Ectodermal cell (in vitro differentiated cells): ENCODE results near the gene TTC27.
"Not testable (repeated sequence)": the region's sequence is repeated elsewhere in the genome, so short reads cannot be mapped to it uniquely, and the experiment has no call there.

Experiments used
- H3K27ac ChIP-seq: 2 replicates; pipeline ENCODE4 v1.7.0; 2013; ENCODE audit warnings: mild to moderate bottlenecking, low read depth, low read length; ENCODE audit not compliant: insufficient read depth, poor library complexity, severe bottlenecking
- H3K27me3 ChIP-seq: 2 replicates; pipeline ENCODE4 v1.7.0; 2013; ENCODE audit warnings: mild to moderate bottlenecking, low read length; ENCODE audit not compliant: insufficient read depth, control insufficient read depth, poor library complexity, severe bottlenecking
- H3K36me3 ChIP-seq: one replicate; pipeline ENCODE4 v1.7.0; 2013; ENCODE audit warnings: low read length; ENCODE audit not compliant: control insufficient read depth, insufficient read depth
- H3K4me1 ChIP-seq: one replicate; pipeline ENCODE4 v1.7.0; 2013; ENCODE audit warnings: low read length; ENCODE audit not compliant: control insufficient read depth, insufficient read depth
- H3K4me3 ChIP-seq: 2 replicates; pipeline ENCODE4 v1.7.0; 2013; ENCODE audit warnings: low read depth, low read length, control low read depth; ENCODE audit not compliant: insufficient read depth
- H3K9me3 ChIP-seq: 2 replicates; pipeline ENCODE4 v1.7.0; 2013; ENCODE audit warnings: mild to moderate bottlenecking, low read length, moderate library complexity; ENCODE audit not compliant: control insufficient read depth
- WGBS, 2 experiments: methylation state at CpG; one replicate each; pipeline ENCODE4 v1.1.7; 2013; ENCODE audit warnings: missing lambda C conversion rate in 2 of 2; 5-methylcytosine and 5-hydroxymethylcytosine counted together

TTC27 gene

GRCh38 chr2:32624812-32625211 lies 3.0 kb upstream of the TTC27 start:
- Histone ChIP-seq H3K4me3 (no peak overlapping the region), H3K27ac (no peak overlapping the region), H3K36me3 (no peaks in the 10 kb centered on the region), H3K4me1 (no peaks in the 10 kb centered on the region), H3K9me3 (no peaks in the 10 kb centered on the region), H3K27me3 (peaks cover 4% of the 10 kb centered on the region)
- 93 to 100% methylated on average over 1 to 2 of the region's 3 CpGs for WGBS, 2 experiments

- no peaks in the 10 kb centered on the region for H3K4me1 ChIP-seq
- H3K27ac ChIP-seq = no peak overlapping the region
- H3K36me3 ChIP-seq = no peaks in the 10 kb centered on the region
- peaks cover 4% of the 10 kb centered on the region for H3K27me3 ChIP-seq
- H3K4me3 ChIP-seq = peak overlapping the region; percentile 80
- WGBS, 2 experiments = 72 to 77% methylated on average over 13 of the region's 13 CpGs
- no peaks in the 10 kb centered on the region for H3K9me3 ChIP-seq
These were observed 1.1 kb upstream of the TTC27 start for GRCh38 chr2:32626639-32627221.

- Histone ChIP-seq H3K4me3 (peak overlapping the region; percentile 80), H3K27ac (no peak overlapping the region), H3K4me1 (no peaks in the 10 kb centered on the region), H3K36me3 (no peaks in the 10 kb centered on the region), H3K27me3 (peaks cover 4% of the 10 kb centered on the region), H3K9me3 (no peaks in the 10 kb centered on the region)
- WGBS, 2 experiments = 2% methylated on average over 16 of the region's 16 CpGs
These were observed 423 bp upstream of the TTC27 start for GRCh38 chr2:32627441-32627813.

- no peaks in the 10 kb centered on the region for H3K36me3 ChIP-seq
- H3K4me1 ChIP-seq = no peaks in the 10 kb centered on the region
- no peak overlapping the region for H3K27ac ChIP-seq
- WGBS, 2 experiments = 92 to 93% methylated on average over 2 to 5 of the region's 5 CpGs
- H3K27me3 ChIP-seq = peaks cover 3% of the 10 kb centered on the region
- H3K4me3 ChIP-seq = no peak overlapping the region
- no peaks in the 10 kb centered on the region for H3K9me3 ChIP-seq
These were observed 4.2 kb downstream of the TTC27 start for GRCh38 chr2:32632089-32632488.

- WGBS, 2 experiments = 94 to 100% methylated on average over 2 to 3 of the region's 3 CpGs
- no peak overlapping the region for H3K4me3 ChIP-seq
- H3K9me3 ChIP-seq = no peaks in the 10 kb centered on the region
- H3K36me3 ChIP-seq = no peaks in the 10 kb centered on the region
- H3K4me1 ChIP-seq = no peaks in the 10 kb centered on the region
- H3K27ac ChIP-seq = no peak overlapping the region
- no peaks in the 10 kb centered on the region for H3K27me3 ChIP-seq
These were observed 5.2 kb downstream of the TTC27 start for GRCh38 chr2:32633040-32633439.

- H3K4me1 ChIP-seq, H3K27ac ChIP-seq, H3K4me3 ChIP-seq, H3K27me3 ChIP-seq, H3K36me3 ChIP-seq, H3K9me3 ChIP-seq: not testable (repeated sequence)
- WGBS, 2 experiments = 88 to 93% methylated on average over 5 of the region's 5 CpGs
These were observed 10.7 kb downstream of the TTC27 start for GRCh38 chr2:32638548-32638947.

- Histone ChIP-seq H3K36me3 (peaks cover 3% of the 10 kb centered on the region), H3K27me3 (no peaks in the 10 kb centered on the region), H3K9me3 (no peaks in the 10 kb centered on the region), H3K27ac (no peak overlapping the region), H3K4me1 (no peaks in the 10 kb centered on the region), H3K4me3 (no peak overlapping the region)
- 94 to 96% methylated on average over 5 of the region's 5 CpGs for WGBS, 2 experiments
These were observed 13.3 kb downstream of the TTC27 start for GRCh38 chr2:32641180-32641579.

GRCh38 chr2:32647180-32647651 lies 19.4 kb downstream of the TTC27 start:
- Histone ChIP-seq H3K4me1 (no peaks in the 10 kb centered on the region), H3K9me3 (no peaks in the 10 kb centered on the region), H3K36me3 (peaks cover 3% of the 10 kb centered on the region), H3K4me3 (no peak overlapping the region), H3K27ac (no peak overlapping the region), H3K27me3 (no peaks in the 10 kb centered on the region)
- WGBS, 2 experiments = 90 to 97% methylated on average over 5 of the region's 5 CpGs

- no peak overlapping the region for H3K4me3 ChIP-seq
- H3K27me3 ChIP-seq = no peaks in the 10 kb centered on the region
- WGBS, 2 experiments = 96 to 98% methylated on average over 7 of the region's 7 CpGs
- no peaks in the 10 kb centered on the region for H3K9me3 ChIP-seq
- H3K27ac ChIP-seq = no peak overlapping the region
- no peaks in the 10 kb centered on the region for H3K36me3 ChIP-seq
- no peaks in the 10 kb centered on the region for H3K4me1 ChIP-seq
These were observed 24.8 kb downstream of the TTC27 start for GRCh38 chr2:32652555-32653209.

GRCh38 chr2:32656069-32656468 lies 28.2 kb downstream of the TTC27 start:
- Histone ChIP-seq H3K27ac (no peak overlapping the region), H3K36me3 (no peaks in the 10 kb centered on the region), H3K9me3 (no peaks in the 10 kb centered on the region), H3K27me3 (no peaks in the 10 kb centered on the region), H3K4me3 (no peak overlapping the region), H3K4me1 (no peaks in the 10 kb centered on the region)
- WGBS, 2 experiments = 94 to 95% methylated on average over 3 of the region's 3 CpGs
